DMS79 (cell line): ENCODE measurements around the gene KAZN.

Experiments
- DNase-seq: peaks from one replicate; lab custom pipeline; 2025; lab: John Stamatoyannopoulos, UW

Gene KAZN

GRCh38 chr1:15160626-15161025 is 562.1 kb downstream of the KAZN start:
- no peak for DNase-seq

GRCh38 chr1:15167386-15167785 is 568.9 kb downstream of the KAZN start:
- no peak for DNase-seq
